ENCODE measurements around the gene CRABP1. TPM values are rescaled to one million over a fixed set of nuclear protein-coding genes. Genes with fewer than 3 reads are reported as not detected.

CRABP1 gene
- total RNA-seq, 1 experiment from 2014 or later = 0.47 TPM

- ChIA-PET POLR2A (interaction anchor here (1.2 kb wide), 1 partner anchor 22 kb away, joined by 3 read pairs; the partner anchor contains the start of gene SKIC8), CTCF (no interaction called here)
- no peak overlapping the region for H2AFZ ChIP-seq (ENCODE audit: low read depth, low read length, poor library complexity, severe bottlenecking)
Observed at GRCh38 chr15:78321041-78321570, 19.0 kb upstream of the CRABP1 start.

More at GRCh38 chr15:78321041-78321570, 19.0 kb upstream of the CRABP1 start:
- Histone ChIP-seq H3K79me2 (ENCODE audit: insufficient read depth, low read length) (no peaks in the 10 kb centered on the region), H3K27me3 (ENCODE audit: insufficient read depth, low read length) (no peaks in the 10 kb centered on the region), H3K27ac (ENCODE audit: low read depth, low read length) (no peak overlapping the region), H3K9ac (ENCODE audit: low read length) (no peak overlapping the region), H3K4me3 (replicated peaks in 1 of 2; ENCODE audit: low read depth in 1 of 2, low read length in 2 of 2) (no peak overlapping the region), H4K20me1 (ENCODE audit: insufficient read depth) (no peaks in the 10 kb centered on the region), H3K4me1 (ENCODE audit: control insufficient read depth in 1 of 2, insufficient read depth in 2 of 2, low read length in 2 of 2) (peaks cover 0 to 8% of the 10 kb centered on the region in 2 experiments; a peak in 2 of 4 replicates), H3K9me2 (ENCODE audit: insufficient read depth) (no peaks in the 10 kb centered on the region), H3K36me3 (ENCODE audit: control insufficient read depth in 1 of 2, insufficient read depth in 2 of 2, low read length in 2 of 2) (no peaks in the 10 kb centered on the region), H3K4me2 (ENCODE audit: low read length) (no peak overlapping the region), H3K9me3 (ENCODE audit: control insufficient read depth in 1 of 2, insufficient read depth in 1 of 2, low read depth in 1 of 2, low read length in 2 of 2) (no peaks in the 10 kb centered on the region)
- BruUV-seq (replicated peaks) = no TSS peak
- RAD21 ChIA-PET (ENCODE audit: low non-redundant PET in 1 of 2, low total read pairs in 2 of 2, uncharacterized antibody in 2 of 2, unreplicated experiment in 2 of 2) = no interaction called here
- DNase-seq (ENCODE audit: low read depth, low spot score) (no peak), ATAC-seq (no peak)
- TF ChIP-seq MAX (IDR thresholded peaks at IDR 0.05) (no peak), EZH2 (IDR thresholded peaks at IDR 0.05) (no peak), ZNF274 (IDR thresholded peaks at IDR 0.05; ENCODE audit: low read depth, low read length) (no peak), YY1 (IDR thresholded peaks at IDR 0.05; ENCODE audit: extremely low read depth, insufficient replicate concordance, low read depth, low read length) (no peak), EZH2phosphoT487 (IDR thresholded peaks at IDR 0.05; ENCODE audit: borderline replicate concordance) (no peak), POLR2A (IDR thresholded peaks at IDR 0.05; ENCODE audit: borderline replicate concordance, extremely low read depth, insufficient read depth, insufficient read length) (no peak), RAD21 (IDR thresholded peaks at IDR 0.05; ENCODE audit: low read depth) (no peak), CTCF (IDR thresholded peaks at IDR 0.05 in 2 of 3, conservative IDR thresholded peaks at IDR 0.05 in 1 of 3; ENCODE audit: borderline replicate concordance in 1 of 3, insufficient read depth in 1 of 3, low read depth in 2 of 3, low read length in 2 of 3) (no peak), POLR2AphosphoS5 (IDR thresholded peaks at IDR 0.05; ENCODE audit: low read depth, low read length) (no peak)
- intact Hi-C loops (cut with micrococcal nuclease) = no loop called here

Data from HCT116 (cell line).